HG03097 (cell line): ENCODE measurements around the gene DHH.
"Not testable (repeated sequence)": the region's sequence is repeated elsewhere in the genome, so short reads cannot be mapped to it uniquely, and the experiment has no call there.

Source experiments
- ATAC-seq: cut with Tn5 transposase; IDR thresholded peaks from one replicate; pipeline ENCODE4 v1.9.1; 2021; ENCODE audit not compliant: unreplicated experiment, low FRiP score

DHH gene

GRCh38 chr12:49079793-49080192 lies 14.8 kb downstream of the DHH start:
- no peak for ATAC-seq

- ATAC-seq, result no peak
Observed at GRCh38 chr12:49070971-49071370, 23.6 kb downstream of the DHH start.

- ATAC-seq, result peak; percentile 95
Observed at GRCh38 chr12:49069507-49070346, 24.9 kb downstream of the DHH start, which contains the start of gene RHEBL1. Gene RHEBL1 (minus strand): TSS chr12:49069979. CDS start chr12:49069785, 194 bp downstream.

- ATAC-seq, result no peak
Observed at GRCh38 chr12:49068879-49069506, 25.6 kb downstream of the DHH start.

DNA sequence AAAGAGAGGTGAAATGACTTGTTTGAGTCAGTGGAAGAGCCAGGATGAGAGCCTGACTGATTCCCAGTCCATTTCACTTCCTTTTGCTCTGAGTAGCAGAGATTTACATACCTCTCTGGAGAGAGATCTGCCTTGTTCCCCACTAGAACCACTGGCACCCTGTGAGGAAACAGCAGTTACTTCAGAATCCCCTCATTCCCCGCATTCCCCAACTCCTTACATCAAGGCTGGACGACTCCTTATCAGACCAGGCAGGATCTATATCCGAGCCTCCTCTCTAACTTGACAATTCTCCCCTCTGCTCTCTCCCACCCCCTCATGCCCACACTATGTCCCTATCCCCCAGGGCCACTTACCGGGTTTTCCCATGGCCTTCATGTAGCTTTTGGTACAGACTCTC lies 28.5 kb downstream of the DHH start:
- no peak for ATAC-seq

DNA sequence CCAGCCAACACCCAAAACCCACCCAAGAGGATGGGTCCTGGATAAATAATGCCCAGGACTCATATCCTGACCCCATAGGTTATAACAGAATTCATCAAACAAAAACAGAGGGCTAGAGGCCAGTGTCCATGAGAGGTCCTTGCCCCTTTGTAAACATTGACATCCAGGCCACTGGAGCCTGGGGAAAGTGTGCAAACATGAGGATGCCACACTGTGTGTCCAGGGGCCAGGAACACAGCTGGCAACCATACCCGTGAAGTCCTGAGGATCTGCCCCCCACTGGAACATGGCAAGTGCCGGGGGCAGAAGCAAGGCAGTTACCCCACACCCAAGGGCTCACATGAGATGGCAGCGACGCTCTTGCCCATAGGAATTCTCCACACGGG lies 29.8 kb downstream of the DHH start:
- no peak for ATAC-seq

DNA sequence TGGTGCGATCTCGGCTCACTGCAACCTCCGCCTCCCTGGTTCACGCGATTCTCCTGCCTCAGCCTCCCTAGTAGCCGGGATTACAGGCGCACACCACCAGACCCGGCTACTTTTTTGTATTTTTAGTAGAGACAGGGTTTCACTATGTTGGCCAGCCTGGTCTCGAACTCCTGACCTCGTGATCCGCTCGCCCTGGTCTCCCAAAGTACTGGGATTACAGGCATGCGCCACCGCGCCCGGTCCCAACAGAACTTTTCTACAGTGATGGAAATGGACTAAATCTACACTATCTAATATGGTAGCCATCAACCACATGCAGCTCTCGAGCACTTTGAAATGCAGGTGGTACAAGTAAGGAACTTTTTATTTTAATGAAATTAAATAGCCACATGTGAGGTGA lies 32.7 kb downstream of the DHH start:
- not testable (repeated sequence) for ATAC-seq

GRCh38 chr12:49061157-49061650 lies 33.4 kb downstream of the DHH start:
- peak; percentile 5 for ATAC-seq

DNA sequence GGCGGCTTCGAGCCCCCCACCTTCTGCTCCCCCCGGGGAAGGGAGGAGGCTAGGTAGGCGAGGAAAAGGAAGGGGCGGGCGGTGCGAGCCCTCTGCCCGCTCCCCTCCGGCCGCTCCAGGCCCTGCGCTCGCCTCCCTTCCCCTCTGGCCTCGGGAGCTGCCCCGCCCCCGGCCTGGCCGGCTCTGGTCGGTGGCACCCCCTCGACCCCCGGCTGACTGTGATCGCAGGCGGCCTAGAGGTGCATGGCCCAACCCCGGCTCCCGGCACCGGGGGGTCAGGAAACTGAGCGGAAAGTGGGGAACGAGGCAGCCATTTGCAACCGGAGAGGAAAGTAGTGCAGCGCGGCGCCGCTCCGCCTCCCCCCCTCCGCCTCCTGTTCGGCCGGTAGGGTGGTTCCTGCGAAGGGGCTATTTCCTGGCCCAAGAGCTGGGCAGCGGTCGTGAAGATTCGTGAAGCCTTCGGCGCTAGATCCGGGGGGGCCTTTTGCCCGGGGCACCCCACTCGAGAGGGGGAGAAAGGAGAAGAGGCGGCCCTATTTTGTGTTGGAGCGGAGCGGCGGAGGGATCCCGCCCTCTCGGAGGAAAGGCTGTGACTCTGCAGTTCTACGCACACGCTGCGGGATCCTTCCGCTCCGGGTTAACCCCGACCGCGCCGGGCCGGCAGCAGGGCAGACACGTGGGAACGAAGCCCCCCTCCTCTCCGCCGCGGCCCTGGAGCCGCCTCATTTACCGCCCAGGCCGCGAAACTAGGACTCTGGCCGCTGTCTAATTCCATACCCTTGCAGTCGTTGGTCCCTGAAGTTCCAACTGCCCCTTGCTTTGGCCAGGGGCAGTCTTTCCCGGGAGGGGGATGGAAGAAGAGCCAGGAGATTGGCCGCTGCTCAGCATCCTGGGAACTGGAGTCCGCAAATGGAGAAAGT lies 34.1 kb downstream of the DHH start, which contains the start of gene KMT2D:
KMT2D (minus strand) TSS at position 558 of the 920 bp plus-strand sequence. CDS start 5,470 bp downstream, outside the sequence.
- ATAC-seq, result peak; percentile 54

DNA sequence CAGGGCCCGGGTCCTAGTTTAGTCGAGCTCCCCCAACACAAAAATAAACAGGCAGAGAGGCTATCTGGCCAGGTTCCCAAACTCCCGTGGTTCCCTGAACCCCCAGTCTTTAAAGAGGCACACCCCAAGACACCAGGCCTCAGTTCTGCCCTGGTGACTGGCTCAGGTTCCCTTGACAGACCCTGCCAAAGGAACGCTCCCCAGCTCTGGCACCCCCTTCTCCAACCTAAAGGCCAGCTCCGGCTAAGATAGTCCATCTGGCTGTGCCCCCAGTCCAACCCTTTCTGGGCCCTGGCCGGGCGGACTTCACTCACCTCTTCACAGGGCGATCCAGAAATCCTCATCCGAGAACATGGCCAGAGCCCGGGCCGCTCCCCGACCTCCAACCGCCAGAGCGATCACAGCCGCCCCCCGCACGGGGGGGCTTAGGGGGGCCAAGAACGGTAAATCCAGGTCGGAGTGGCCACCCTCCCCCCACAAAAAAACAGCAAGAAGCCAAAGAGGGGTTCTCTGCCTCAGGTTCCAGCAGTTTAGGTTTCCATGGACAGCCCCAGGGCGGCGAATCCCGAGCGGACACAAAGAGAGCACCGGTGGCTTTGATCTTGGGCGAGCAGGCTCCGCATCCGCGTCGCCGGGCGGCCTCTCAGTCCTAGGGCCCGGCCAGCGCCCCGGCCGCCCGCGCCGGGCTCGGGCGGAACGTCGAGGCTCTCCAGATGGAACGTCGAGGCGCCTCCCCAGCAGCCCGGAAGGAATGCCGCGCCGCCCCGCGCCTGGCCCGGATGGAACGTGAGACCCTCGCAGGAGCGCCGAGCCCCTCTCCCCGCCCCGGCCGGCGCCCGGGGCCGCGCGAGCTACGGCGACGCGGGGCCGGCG lies 35.1 kb downstream of the DHH start:
- ATAC-seq, result peak; percentile 17

GRCh38 chr12:49059045-49059298 lies 35.6 kb downstream of the DHH start:
- ATAC-seq, result no peak

GRCh38 chr12:49058366-49059044 lies 36.1 kb downstream of the DHH start:
- ATAC-seq, result no peak

- ATAC-seq, result no peak
Observed at GRCh38 chr12:49057888-49058287, 36.7 kb downstream of the DHH start.

DNA sequence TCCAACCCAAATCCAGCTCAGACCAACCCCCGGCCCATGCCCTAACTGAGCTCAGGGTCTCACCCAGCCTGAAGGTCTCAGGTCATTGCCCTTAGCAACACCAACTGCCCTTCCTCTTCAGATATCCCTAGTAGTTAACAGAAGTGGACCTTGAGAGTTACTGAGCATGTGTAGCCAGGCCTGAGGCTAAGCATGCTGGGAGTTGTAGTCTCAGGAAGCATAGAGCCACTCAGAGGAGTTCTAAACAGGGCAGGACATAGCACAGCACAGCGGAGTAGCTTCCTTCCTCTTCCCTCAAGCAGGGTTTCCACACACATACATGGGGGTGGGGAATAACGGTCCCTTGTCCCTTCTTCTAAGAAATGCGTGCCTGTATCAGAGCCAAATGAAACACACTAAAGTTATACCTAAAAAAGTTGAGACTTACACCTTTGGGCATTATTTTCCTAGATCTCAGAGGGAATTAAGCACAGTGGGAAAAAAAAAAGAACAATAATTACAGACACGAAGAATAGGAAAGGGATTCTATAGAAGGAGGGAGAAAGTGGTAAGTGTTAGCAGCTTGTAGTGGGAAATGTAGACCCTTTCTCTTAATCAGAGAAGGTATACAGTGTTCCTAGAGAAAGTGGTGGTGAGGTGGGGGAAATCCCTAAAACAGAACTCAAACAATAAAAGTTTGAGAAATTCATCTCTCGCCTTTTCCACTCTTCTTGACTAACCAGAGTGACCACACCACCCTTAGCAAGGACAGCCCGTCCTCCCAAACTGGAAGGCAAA lies 38.4 kb downstream of the DHH start:
- ATAC-seq, result peak; percentile 35

GRCh38 chr12:49055092-49055491 lies 39.5 kb downstream of the DHH start:
- ATAC-seq, result no peak

DNA sequence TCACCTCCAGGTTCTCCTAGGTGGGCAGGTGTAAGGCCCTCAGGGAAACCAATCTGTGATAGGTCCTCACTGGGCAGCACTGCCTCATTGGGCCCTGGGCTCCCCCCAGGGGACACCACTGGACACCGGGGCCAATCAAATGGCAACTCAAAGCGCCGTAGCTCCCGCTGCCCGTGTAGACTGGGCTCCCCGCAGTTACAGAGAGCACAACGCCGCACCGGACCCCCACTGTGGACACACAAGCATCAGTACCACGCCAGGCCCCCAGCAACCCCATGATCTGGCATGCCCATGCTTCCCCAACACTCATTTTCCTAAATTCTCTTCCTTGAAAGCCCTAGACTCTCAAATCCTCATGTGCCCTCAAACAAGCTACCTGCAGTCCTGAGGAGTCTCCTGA lies 40.1 kb downstream of the DHH start:
- ATAC-seq, result no peak

GRCh38 chr12:49054096-49054495 lies 40.5 kb downstream of the DHH start:
- ATAC-seq, result no peak

DNA sequence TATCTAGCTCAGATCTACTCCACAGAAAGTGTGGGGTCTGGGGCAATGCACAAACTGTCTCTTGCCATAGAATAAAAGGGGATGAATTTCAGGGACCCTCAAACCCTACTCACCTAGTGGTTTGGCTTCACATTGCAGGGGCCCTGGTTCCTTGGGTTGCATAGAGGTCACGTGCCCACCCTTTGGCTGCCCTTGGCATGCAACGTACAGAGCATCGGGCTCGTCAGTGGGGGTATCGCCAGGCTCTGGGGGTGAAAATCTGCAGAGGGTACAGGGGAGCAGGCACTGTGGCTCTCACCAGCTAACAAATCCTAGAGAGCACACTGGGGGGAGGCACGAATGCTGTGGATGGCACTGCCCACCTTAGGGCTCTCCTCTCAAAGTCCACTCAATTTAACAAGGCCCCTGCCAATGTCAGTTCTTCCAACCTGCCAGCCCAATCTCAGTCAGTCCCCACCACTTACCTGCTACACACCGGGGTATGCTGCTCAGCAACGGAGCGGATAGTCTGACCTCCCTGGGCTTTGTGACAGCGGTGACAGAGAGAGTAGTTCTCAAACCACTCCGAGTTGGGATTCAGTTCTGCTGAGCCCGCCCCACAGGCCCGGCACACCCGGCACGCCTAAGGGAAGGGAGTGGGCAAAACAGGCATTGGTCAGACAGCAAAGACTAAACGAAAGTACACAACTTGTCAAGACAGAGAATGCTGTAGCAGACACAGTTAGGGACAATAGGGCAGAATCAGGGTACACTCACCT lies 42.0 kb downstream of the DHH start:
- ATAC-seq, result no peak
